HepG2 (cell line): ENCODE measurements around the gene BZW1. TPM values are rescaled to one million over a fixed set of nuclear protein-coding genes. Genes with fewer than 3 reads are reported as not detected.

Experiments used
- BHLHE40 ChIP-seq: IDR thresholded peaks from 2 replicates; pipeline ENCODE4 v1.6.1; 2011; ENCODE audit warnings: low read length, improper control_type of control experiment
- CHCHD3 ChIP-seq: sonication (generic); formaldehyde crosslinking; IDR thresholded peaks from 2 replicates; pipeline ENCODE4 v1.8.0; 2022; ENCODE audit warnings: mild to moderate bottlenecking, missing genetic modification reagents, moderate library complexity
- FLYWCH1 ChIP-seq: sonication (generic); formaldehyde crosslinking; IDR thresholded peaks from 2 replicates; pipeline ENCODE4 v1.8.1; 2023; ENCODE audit warnings: mild to moderate bottlenecking, missing genetic modification reagents
- ZMYM2 ChIP-seq: sonication (generic); formaldehyde crosslinking; IDR thresholded peaks from 2 replicates; pipeline ENCODE4 v1.8.0; 2022; ENCODE audit warnings: mild to moderate bottlenecking, missing genetic modification reagents
- ZNF33A ChIP-seq: sonication (generic); formaldehyde crosslinking; IDR thresholded peaks from 2 replicates; pipeline ENCODE4 v1.5.1; 2020; ENCODE audit warnings: missing genetic modification reagents, mild to moderate bottlenecking, moderate library complexity, borderline replicate concordance
- ZNF577 ChIP-seq: sonication (generic); formaldehyde crosslinking; IDR thresholded peaks from 2 replicates; pipeline ENCODE4 v1.4.0; 2020; ENCODE audit warnings: mild to moderate bottlenecking, low read depth, missing genetic modification reagents, borderline replicate concordance
- ZNF720 ChIP-seq: sonication (generic); formaldehyde crosslinking; IDR thresholded peaks from 2 replicates; pipeline ENCODE4 v1.4.0; 2020; ENCODE audit warnings: missing genetic modification reagents
- polyA plus RNA-seq, 8 experiments: library from polyadenylated mRNA; depleted of rRNA in 3 of 8; stranded (reverse) in 7 of 8; unstranded in 1 of 8; fragments of >200 nt; fragmentation: Illumina TruSeq in 4 of 8; extraction: Trizol in 4 of 8; gene quantifications; 2 replicates each; pipeline versions ENCODE4 v1.2.1 to v1.2.3, GENCODE V29; 2011 to 2016; ENCODE audit warnings: low read depth in 4 of 8, missing spikeins in 1 of 8, mixed read lengths in 1 of 8; ENCODE audit not compliant: insufficient read depth in 1 of 8
- total RNA-seq, 5 experiments: library from RNA; depleted of rRNA; stranded (reverse); fragments of >200 nt; fragmentation: Illumina TruSeq; extraction: Trizol; gene quantifications; 2 replicates each; pipeline ENCODE4 v1.2.3, GENCODE V29; 2016; ENCODE audit warnings: low read depth in 1 of 5
- TF ChIP-seq, protein P1 (sequence below), 2 experiments: sonication (generic) in 1 of 2; formaldehyde crosslinking in 1 of 2; IDR thresholded peaks; 2 replicates each; pipeline versions ENCODE4 v1.5.1 to v1.6.1; 2011 to 2020; ENCODE audit warnings: borderline replicate concordance in 1 of 2, low read depth in 1 of 2, low read length in 1 of 2, mild to moderate bottlenecking in 1 of 2, missing genetic modification reagents in 1 of 2, moderate library complexity in 1 of 2
- TF ChIP-seq, protein P2 (sequence below): sonication (generic); formaldehyde crosslinking; IDR thresholded peaks from 2 replicates; pipeline ENCODE4 v1.8.1; 2023; ENCODE audit warnings: mild to moderate bottlenecking, moderate library complexity, missing genetic modification reagents
- TF ChIP-seq, protein P3 (sequence below): sonication (generic); formaldehyde crosslinking; IDR thresholded peaks from 2 replicates; pipeline ENCODE4 v1.4.0; 2020; ENCODE audit warnings: mild to moderate bottlenecking, missing genetic modification reagents, borderline replicate concordance

The BZW1 gene
- total and polyA plus RNA-seq, 2 of the 13 experiments (the other 11 are each of a cell fraction or from before 2014, with no cell fraction given) = 106 to 384 TPM

DNA sequence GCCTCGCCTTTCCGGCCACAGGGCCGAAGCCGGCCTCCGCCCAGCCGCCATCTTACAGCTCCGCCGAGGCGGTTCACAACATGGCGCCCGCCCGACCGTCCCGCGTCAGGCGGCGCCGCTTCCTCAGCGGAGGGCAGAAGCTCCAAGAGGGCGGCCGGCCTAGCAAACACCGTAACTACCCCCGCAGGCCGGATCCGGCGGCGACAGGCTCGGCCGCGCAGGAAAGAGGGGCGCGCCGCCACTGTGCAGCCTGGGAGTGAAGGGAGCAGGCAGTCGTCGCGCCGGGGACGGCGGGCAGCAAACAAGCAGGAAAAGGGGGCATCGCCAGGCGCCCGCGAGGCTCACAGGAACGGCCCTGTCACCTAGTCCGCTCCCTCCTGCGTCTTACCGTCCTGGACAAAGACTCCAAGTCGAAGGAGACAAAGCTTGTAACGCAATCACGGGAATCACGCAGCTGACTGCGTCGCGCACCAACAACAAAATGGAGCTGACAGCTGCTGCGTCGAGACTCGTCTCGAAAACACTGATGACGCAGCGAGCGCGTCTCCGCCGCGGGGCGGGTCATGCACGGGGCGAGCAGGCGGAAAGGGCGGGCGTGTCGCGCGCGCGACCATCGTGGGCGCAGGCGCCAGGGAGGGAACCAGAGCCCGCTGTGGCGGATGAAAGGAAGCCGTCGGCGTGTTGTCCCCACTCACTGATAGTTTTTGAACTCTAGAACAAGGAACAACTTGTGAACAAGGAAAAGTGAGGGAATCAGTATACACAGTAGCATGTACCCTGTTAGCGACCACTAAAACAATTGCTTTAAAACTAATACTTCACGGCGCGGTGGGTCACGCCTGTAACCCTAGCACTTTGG lies 52.7 kb downstream of the BZW1 start, which contains the start of gene CLK1 (continued):
- TF ChIP-seq FLYWCH1 (CRISPR knock-in tag) (no peak), ZMYM2 (peak; percentile 94), CHCHD3 (CRISPR knock-in tag) (peak; percentile 94; the same call in 1 of the 2 replicates), ZNF720 (CRISPR knock-in tag) (peak; percentile 86; the same call in 1 of the 2 replicates), BHLHE40 (peak; percentile 77), ZNF33A (no peak), ZNF577 (CRISPR knock-in tag) (no peak; the same call in 1 of the 2 replicates)
- TF ChIP-seq, protein P1, sequence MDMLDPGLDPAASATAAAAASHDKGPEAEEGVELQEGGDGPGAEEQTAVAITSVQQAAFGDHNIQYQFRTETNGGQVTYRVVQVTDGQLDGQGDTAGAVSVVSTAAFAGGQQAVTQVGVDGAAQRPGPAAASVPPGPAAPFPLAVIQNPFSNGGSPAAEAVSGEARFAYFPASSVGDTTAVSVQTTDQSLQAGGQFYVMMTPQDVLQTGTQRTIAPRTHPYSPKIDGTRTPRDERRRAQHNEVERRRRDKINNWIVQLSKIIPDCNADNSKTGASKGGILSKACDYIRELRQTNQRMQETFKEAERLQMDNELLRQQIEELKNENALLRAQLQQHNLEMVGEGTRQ (IDR thresholded peaks at IDR 0.05; ENCODE audit: low read depth, low read length) = no peak
- TF ChIP-seq, protein P1 (CRISPR knock-in tag; IDR thresholded peaks at IDR 0.05; ENCODE audit: borderline replicate concordance) = peak; percentile 64; the same call in 1 of the 2 replicates
- TF ChIP-seq, protein P2, sequence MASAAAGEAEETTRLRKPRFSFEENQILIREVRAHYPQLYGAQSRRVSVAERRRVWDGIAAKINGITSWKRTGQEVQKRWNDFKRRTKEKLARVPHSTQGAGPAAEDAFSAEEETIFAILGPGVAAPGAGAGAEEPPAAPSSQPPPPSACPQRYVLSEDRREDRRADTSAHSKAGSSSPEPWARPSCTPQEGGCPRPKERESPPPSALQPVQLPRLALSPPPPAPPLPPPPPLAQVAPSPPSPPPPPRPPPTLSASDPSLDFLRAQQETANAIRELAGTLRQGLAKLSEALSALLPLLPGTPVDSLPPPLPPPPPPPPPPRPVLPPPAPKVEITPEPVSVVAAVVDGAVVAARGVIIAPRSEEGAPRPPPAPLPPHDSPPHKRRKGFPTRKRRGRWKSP (CRISPR knock-in tag) = peak; percentile 94
- TF ChIP-seq, protein P3, sequence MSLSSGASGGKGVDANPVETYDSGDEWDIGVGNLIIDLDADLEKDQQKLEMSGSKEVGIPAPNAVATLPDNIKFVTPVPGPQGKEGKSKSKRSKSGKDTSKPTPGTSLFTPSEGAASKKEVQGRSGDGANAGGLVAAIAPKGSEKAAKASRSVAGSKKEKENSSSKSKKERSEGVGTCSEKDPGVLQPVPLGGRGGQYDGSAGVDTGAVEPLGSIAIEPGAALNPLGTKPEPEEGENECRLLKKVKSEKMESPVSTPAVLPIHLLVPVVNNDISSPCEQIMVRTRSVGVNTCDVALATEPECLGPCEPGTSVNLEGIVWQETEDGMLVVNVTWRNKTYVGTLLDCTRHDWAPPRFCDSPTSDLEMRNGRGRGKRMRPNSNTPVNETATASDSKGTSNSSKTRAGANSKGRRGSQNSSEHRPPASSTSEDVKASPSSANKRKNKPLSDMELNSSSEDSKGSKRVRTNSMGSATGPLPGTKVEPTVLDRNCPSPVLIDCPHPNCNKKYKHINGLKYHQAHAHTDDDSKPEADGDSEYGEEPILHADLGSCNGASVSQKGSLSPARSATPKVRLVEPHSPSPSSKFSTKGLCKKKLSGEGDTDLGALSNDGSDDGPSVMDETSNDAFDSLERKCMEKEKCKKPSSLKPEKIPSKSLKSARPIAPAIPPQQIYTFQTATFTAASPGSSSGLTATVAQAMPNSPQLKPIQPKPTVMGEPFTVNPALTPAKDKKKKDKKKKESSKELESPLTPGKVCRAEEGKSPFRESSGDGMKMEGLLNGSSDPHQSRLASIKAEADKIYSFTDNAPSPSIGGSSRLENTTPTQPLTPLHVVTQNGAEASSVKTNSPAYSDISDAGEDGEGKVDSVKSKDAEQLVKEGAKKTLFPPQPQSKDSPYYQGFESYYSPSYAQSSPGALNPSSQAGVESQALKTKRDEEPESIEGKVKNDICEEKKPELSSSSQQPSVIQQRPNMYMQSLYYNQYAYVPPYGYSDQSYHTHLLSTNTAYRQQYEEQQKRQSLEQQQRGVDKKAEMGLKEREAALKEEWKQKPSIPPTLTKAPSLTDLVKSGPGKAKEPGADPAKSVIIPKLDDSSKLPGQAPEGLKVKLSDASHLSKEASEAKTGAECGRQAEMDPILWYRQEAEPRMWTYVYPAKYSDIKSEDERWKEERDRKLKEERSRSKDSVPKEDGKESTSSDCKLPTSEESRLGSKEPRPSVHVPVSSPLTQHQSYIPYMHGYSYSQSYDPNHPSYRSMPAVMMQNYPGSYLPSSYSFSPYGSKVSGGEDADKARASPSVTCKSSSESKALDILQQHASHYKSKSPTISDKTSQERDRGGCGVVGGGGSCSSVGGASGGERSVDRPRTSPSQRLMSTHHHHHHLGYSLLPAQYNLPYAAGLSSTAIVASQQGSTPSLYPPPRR (CRISPR knock-in tag) = peak; percentile 60
